Thoracic aorta (tissue), 2 donors: Measurements from ENCODE around the gene PRMT7. TPM values are rescaled to one million over a fixed set of nuclear protein-coding genes. Genes with fewer than 3 reads are reported as not detected.

Source experiments
- ATAC-seq: fragments of 150-250 bp; one replicate; pipeline ENCODE4 v1.8.0; 2017; ENCODE audit warnings: low read depth; ENCODE audit not compliant: insufficient number of reproducible peaks, low FRiP score
- DNase-seq: peaks from one replicate; pipeline ENCODE4 v3.0.0-alpha.2; 2020; ENCODE audit warnings: low spot score
- H3K27ac ChIP-seq, 2 donors: fragments of 200-600 bp; sonication (generic); 1 replicate in 1 of 2; 2 replicates in 1 of 2; pipeline ENCODE4 v1.5.1; 2016; ENCODE audit warnings: mild to moderate bottlenecking in 2 of 2, moderate library complexity in 2 of 2
- H3K27me3 ChIP-seq: fragments of 200-600 bp; sonication (generic); replicated peaks from 2 replicates; pipeline ENCODE4 v1.6.0; 2016; ENCODE audit warnings: mild to moderate bottlenecking; ENCODE audit not compliant: insufficient read depth
- H3K36me3 ChIP-seq: fragments of 200-600 bp; sonication (generic); one replicate; pipeline ENCODE4 v1.5.1; 2016
- H3K4me1 ChIP-seq, 2 donors: fragments of 200-600 bp; sonication (generic); 1 replicate in 1 of 2; 2 replicates in 1 of 2; pipeline versions ENCODE4 v1.5.1 to v1.6.0; 2016; ENCODE audit warnings: low read depth in 2 of 2, mild to moderate bottlenecking in 1 of 2; ENCODE audit not compliant: control insufficient read depth in 1 of 2
- H3K4me3 ChIP-seq: fragments of 200-600 bp; sonication (generic); 2 replicates; pipeline ENCODE4 v1.5.1; 2016; ENCODE audit warnings: mild to moderate bottlenecking
- H3K9me3 ChIP-seq: fragments of 200-600 bp; sonication (generic); 2 replicates; pipeline ENCODE4 v1.5.1; 2016
- CTCF ChIP-seq: fragments of 200-600 bp; sonication (generic); IDR thresholded peaks from one replicate; pipeline ENCODE4 v1.5.1; 2019; ENCODE audit warnings: antibody characterized with exemption
- total RNA-seq, 2 donors: library from RNA; depleted of rRNA; stranded (reverse); fragments of >200 nt; gene quantifications; one replicate each; pipeline versions ENCODE4 v1.1.0 to v1.2.3, GENCODE V29; 2016

PRMT7 gene
- total RNA-seq, 2 donors from 2014 or later: 46.6 to 74.2 TPM

- H3K4me3 ChIP-seq: no peak overlapping the region
- peaks cover 0 to 21% of the 10 kb centered on the region in 2 donors for H3K4me1 ChIP-seq
- DNase-seq (no peak), ATAC-seq (no peak)
- H3K27me3 ChIP-seq: no peaks in the 10 kb centered on the region
- H3K9me3 ChIP-seq: no peaks in the 10 kb centered on the region
- no peak for TF ChIP-seq CTCF
- no peak overlapping the region for H3K27ac ChIP-seq
- H3K36me3 ChIP-seq: peaks cover 21% of the 10 kb centered on the region
Observed at GRCh38 chr16:68328860-68329390, 18.1 kb downstream of the PRMT7 start.

- Histone ChIP-seq H3K4me3 (no peak overlapping the region), H3K4me1 (peaks cover 0 to 21% of the 10 kb centered on the region in 2 donors), H3K36me3 (peaks cover under 1% of the 10 kb centered on the region), H3K27ac (peak overlapping the region; percentile 25 to 38), H3K9me3 (no peaks in the 10 kb centered on the region), H3K27me3 (no peaks in the 10 kb centered on the region)
- DNase-seq: no peak
- ATAC-seq: no peak
- TF ChIP-seq CTCF: no peak
Observed at GRCh38 chr16:68331879-68332410, 21.1 kb downstream of the PRMT7 start.

GRCh38 chr16:68332411-68333121 lies 21.7 kb downstream of the PRMT7 start:
- H3K36me3 ChIP-seq: peaks cover 2% of the 10 kb centered on the region
- DNase-seq (no peak), ATAC-seq (no peak)
- TF ChIP-seq CTCF: no peak
- H3K27me3 ChIP-seq: no peaks in the 10 kb centered on the region
- H3K4me3 ChIP-seq: no peak overlapping the region
- H3K9me3 ChIP-seq: no peaks in the 10 kb centered on the region
- peak overlapping the region; percentile 25 to 38 for H3K27ac ChIP-seq
- H3K4me1 ChIP-seq: peaks cover 0 to 21% of the 10 kb centered on the region in 2 donors

- ATAC-seq (no peak), DNase-seq (no peak)
- Histone ChIP-seq H3K4me3 (no peak overlapping the region), H3K36me3 (peaks cover 23% of the 10 kb centered on the region), H3K27me3 (no peaks in the 10 kb centered on the region), H3K9me3 (no peaks in the 10 kb centered on the region), H3K27ac (no peak overlapping the region), H3K4me1 (peaks cover 0 to 21% of the 10 kb centered on the region in 2 donors)
- no peak for TF ChIP-seq CTCF
Observed at GRCh38 chr16:68335175-68335574, 24.4 kb downstream of the PRMT7 start.

- DNase-seq: no peak
- H3K4me3 ChIP-seq: no peak overlapping the region
- H3K36me3 ChIP-seq: peaks cover 25% of the 10 kb centered on the region
- ATAC-seq: no peak
- H3K27ac ChIP-seq: no peak overlapping the region
- TF ChIP-seq CTCF: no peak
- H3K9me3 ChIP-seq: no peaks in the 10 kb centered on the region
- no peaks in the 10 kb centered on the region for H3K27me3 ChIP-seq
- H3K4me1 ChIP-seq: no peaks in the 10 kb centered on the region
Observed at GRCh38 chr16:68338326-68339119, 27.7 kb downstream of the PRMT7 start.
